Fibroblast of pulmonary artery (primary cell): ENCODE data around the gene IKZF1.

Experiments used
- DNase-seq: peaks from one replicate; pipeline ENCODE4 v3.0.0-alpha.2; 2010; ENCODE audit warnings: low read depth
- H3K4me3 ChIP-seq: replicated peaks from 2 replicates; pipeline ENCODE4 v1.5.1; 2011; ENCODE audit warnings: low read depth, mild to moderate bottlenecking, control low read depth, low read length, moderate library complexity
- CTCF ChIP-seq: IDR thresholded peaks from 2 replicates; pipeline ENCODE4 v1.5.1; 2011; ENCODE audit warnings: mild to moderate bottlenecking, control low read depth, low read length, inconsistent platforms; ENCODE audit errors: missing control alignments

Gene IKZF1

GRCh38 chr7:50292763-50293162, 11.8 kb upstream of the IKZF1 start:
- H3K4me3 ChIP-seq, result no peak overlapping the region
- TF ChIP-seq CTCF, result no peak
- no peak for DNase-seq

- DNase-seq, result no peak
- no peak overlapping the region for H3K4me3 ChIP-seq
- no peak for TF ChIP-seq CTCF
These were observed 10.9 kb upstream of the IKZF1 start for GRCh38 chr7:50293509-50294179.

GRCh38 chr7:50295133-50295532, 9.4 kb upstream of the IKZF1 start:
- no peak overlapping the region for H3K4me3 ChIP-seq
- no peak for DNase-seq
- TF ChIP-seq CTCF, result no peak

- no peak for TF ChIP-seq CTCF
- H3K4me3 ChIP-seq, result no peak overlapping the region
- no peak for DNase-seq
These were observed 7.7 kb upstream of the IKZF1 start for GRCh38 chr7:50296799-50297198.

GRCh38 chr7:50298811-50299562, 5.5 kb upstream of the IKZF1 start:
- H3K4me3 ChIP-seq, result no peak overlapping the region
- no peak for DNase-seq
- TF ChIP-seq CTCF, result no peak

- no peak for DNase-seq
- no peak overlapping the region for H3K4me3 ChIP-seq
- TF ChIP-seq CTCF, result no peak
These were observed 4.2 kb upstream of the IKZF1 start for GRCh38 chr7:50300336-50300735.
